Measurements from ENCODE around the gene NOP9. TPM values are rescaled to one million over a fixed set of nuclear protein-coding genes. Genes with fewer than 3 reads are reported as not detected.

NOP9 gene
- total and polyA plus RNA-seq, 2 donors: 7.9 to 14.9 TPM

GRCh38 chr14:24269910-24270536 lies 29.6 kb upstream of the NOP9 start:
- peaks cover 9 to 19% of the 10 kb centered on the region in 2 donors for H3K36me3 ChIP-seq (ENCODE audit: control insufficient read depth in 2 of 2, insufficient read depth in 2 of 2, low read length in 1 of 2)
- no peak overlapping the region for H3K27ac ChIP-seq (ENCODE audit: low read depth in 1 of 2, low read length in 1 of 2)
- peaks cover 11 to 27% of the 10 kb centered on the region in 2 donors for H3K4me1 ChIP-seq (ENCODE audit: control insufficient read depth in 2 of 2, insufficient read depth in 2 of 2, low read length in 2 of 2)
- no peaks in the 10 kb centered on the region for H3K9me3 ChIP-seq (ENCODE audit: control insufficient read depth in 2 of 2, insufficient read depth in 1 of 2, low read length in 1 of 2)
- no peak for DNase-seq (ENCODE audit: low read depth in 6 of 9, low spot score in 9 of 9)
- over 99% methylated on average over 14 of the region's 14 CpGs for WGBS
- H3K27me3 ChIP-seq (ENCODE audit: control insufficient read depth in 2 of 2, insufficient read depth in 1 of 2, low read length in 1 of 2): no peaks in the 10 kb centered on the region
- no peak overlapping the region for H3K4me3 ChIP-seq (ENCODE audit: low read length in 2 of 2)

GRCh38 chr14:24270537-24271133 lies 29.0 kb upstream of the NOP9 start:
- Histone ChIP-seq H3K36me3 (ENCODE audit: control insufficient read depth in 2 of 2, insufficient read depth in 2 of 2, low read length in 1 of 2) (peaks cover 5 to 19% of the 10 kb centered on the region in 2 donors), H3K27me3 (ENCODE audit: control insufficient read depth in 2 of 2, insufficient read depth in 1 of 2, low read length in 1 of 2) (no peaks in the 10 kb centered on the region), H3K4me3 (ENCODE audit: low read length in 2 of 2) (peak overlapping the region; percentile 67 to 83), H3K9me3 (ENCODE audit: control insufficient read depth in 2 of 2, insufficient read depth in 1 of 2, low read length in 1 of 2) (no peaks in the 10 kb centered on the region), H3K27ac (ENCODE audit: low read depth in 1 of 2, low read length in 1 of 2) (peak overlapping the region; percentile 94 to 99), H3K4me1 (ENCODE audit: control insufficient read depth in 2 of 2, insufficient read depth in 2 of 2, low read length in 2 of 2) (peaks cover 11 to 26% of the 10 kb centered on the region in 2 donors)
- 17% methylated on average over 13 of the region's 13 CpGs for WGBS
- DNase-seq (ENCODE audit: low read depth in 6 of 9, low spot score in 9 of 9): no peak

GRCh38 chr14:24271134-24271833 lies 28.4 kb upstream of the NOP9 start, which contains the start of gene RABGGTA:
RABGGTA (minus strand) TSS chr14:24271597; CDS start chr14:24271115, 482 bp downstream.
- Histone ChIP-seq H3K9me3 (ENCODE audit: control insufficient read depth in 2 of 2, insufficient read depth in 1 of 2, low read length in 1 of 2) (no peaks in the 10 kb centered on the region), H3K4me3 (ENCODE audit: low read length in 2 of 2) (peak within 1 kb of the TSS; percentile 67 to 83), H3K27ac (ENCODE audit: low read depth in 1 of 2, low read length in 1 of 2) (peak within 1 kb of the TSS; percentile 94 to 99), H3K4me1 (ENCODE audit: control insufficient read depth in 2 of 2, insufficient read depth in 2 of 2, low read length in 2 of 2) (peaks cover 11 to 26% of the 10 kb centered on the region in 2 donors), H3K27me3 (ENCODE audit: control insufficient read depth in 2 of 2, insufficient read depth in 1 of 2, low read length in 1 of 2) (no peaks in the 10 kb centered on the region), H3K36me3 (ENCODE audit: control insufficient read depth in 2 of 2, insufficient read depth in 2 of 2, low read length in 1 of 2) (peaks cover 5 to 17% of the 10 kb centered on the region in 2 donors)
- under 1% methylated on average over 61 of the region's 61 CpGs for WGBS
- peak; percentile 80 to 96 (median 88) for DNase-seq (ENCODE audit: low read depth in 6 of 9, low spot score in 9 of 9)

- H3K9me3 ChIP-seq (ENCODE audit: control insufficient read depth in 2 of 2, insufficient read depth in 1 of 2, low read length in 1 of 2): no peaks in the 10 kb centered on the region
- H3K27ac ChIP-seq (ENCODE audit: low read depth in 1 of 2, low read length in 1 of 2): peak overlapping the region; percentile 79 to 99
- H3K36me3 ChIP-seq (ENCODE audit: control insufficient read depth in 2 of 2, insufficient read depth in 2 of 2, low read length in 1 of 2): peaks cover 5 to 13% of the 10 kb centered on the region in 2 donors
- DNase-seq (ENCODE audit: low read depth in 6 of 9, low spot score in 9 of 9): no peak
- WGBS: 22% methylated on average over 3 of the region's 3 CpGs
- peak overlapping the region; percentile 67 to 83 for H3K4me3 ChIP-seq (ENCODE audit: low read length in 2 of 2)
- H3K4me1 ChIP-seq (ENCODE audit: control insufficient read depth in 2 of 2, insufficient read depth in 2 of 2, low read length in 2 of 2): peaks cover 11 to 26% of the 10 kb centered on the region in 2 donors
- no peaks in the 10 kb centered on the region for H3K27me3 ChIP-seq (ENCODE audit: control insufficient read depth in 2 of 2, insufficient read depth in 1 of 2, low read length in 1 of 2)
Measured at GRCh38 chr14:24271834-24272263, 27.8 kb upstream of the NOP9 start.

- WGBS: 96% methylated on average over 2 of the region's 2 CpGs
- Histone ChIP-seq H3K4me3 (ENCODE audit: low read length in 2 of 2) (no peak overlapping the region), H3K27ac (ENCODE audit: low read depth in 1 of 2, low read length in 1 of 2) (no peak overlapping the region), H3K4me1 (ENCODE audit: control insufficient read depth in 2 of 2, insufficient read depth in 2 of 2, low read length in 2 of 2) (peaks cover 11 to 27% of the 10 kb centered on the region in 2 donors), H3K9me3 (ENCODE audit: control insufficient read depth in 2 of 2, insufficient read depth in 1 of 2, low read length in 1 of 2) (no peaks in the 10 kb centered on the region), H3K27me3 (ENCODE audit: control insufficient read depth in 2 of 2, insufficient read depth in 1 of 2, low read length in 1 of 2) (no peaks in the 10 kb centered on the region), H3K36me3 (ENCODE audit: control insufficient read depth in 2 of 2, insufficient read depth in 2 of 2, low read length in 1 of 2) (peaks cover 5 to 9% of the 10 kb centered on the region in 2 donors)
- DNase-seq (ENCODE audit: low read depth in 6 of 9, low spot score in 9 of 9): no peak
Measured at GRCh38 chr14:24272467-24272866, 27.2 kb upstream of the NOP9 start.

GRCh38 chr14:24273422-24273998 lies 26.1 kb upstream of the NOP9 start:
- H3K4me1 ChIP-seq (ENCODE audit: control insufficient read depth in 2 of 2, insufficient read depth in 2 of 2, low read length in 2 of 2): peaks cover 11 to 30% of the 10 kb centered on the region in 2 donors
- no peak overlapping the region for H3K4me3 ChIP-seq (ENCODE audit: low read length in 2 of 2)
- no peaks in the 10 kb centered on the region for H3K27me3 ChIP-seq (ENCODE audit: control insufficient read depth in 2 of 2, insufficient read depth in 1 of 2, low read length in 1 of 2)
- H3K9me3 ChIP-seq (ENCODE audit: control insufficient read depth in 2 of 2, insufficient read depth in 1 of 2, low read length in 1 of 2): no peaks in the 10 kb centered on the region
- DNase-seq (ENCODE audit: low read depth in 6 of 9, low spot score in 9 of 9): no peak
- H3K27ac ChIP-seq (ENCODE audit: low read depth in 1 of 2, low read length in 1 of 2): no peak overlapping the region
- 84% methylated on average over 3 of the region's 3 CpGs for WGBS
- peaks cover 5 to 6% of the 10 kb centered on the region in 2 donors for H3K36me3 ChIP-seq (ENCODE audit: control insufficient read depth in 2 of 2, insufficient read depth in 2 of 2, low read length in 1 of 2)

GRCh38 chr14:24274101-24274543 lies 25.5 kb upstream of the NOP9 start:
- Histone ChIP-seq H3K9me3 (ENCODE audit: control insufficient read depth in 2 of 2, insufficient read depth in 1 of 2, low read length in 1 of 2) (no peaks in the 10 kb centered on the region), H3K4me3 (ENCODE audit: low read length in 2 of 2) (no peak overlapping the region), H3K36me3 (ENCODE audit: control insufficient read depth in 2 of 2, insufficient read depth in 2 of 2, low read length in 1 of 2) (peaks cover 1 to 3% of the 10 kb centered on the region in 2 donors), H3K27me3 (ENCODE audit: control insufficient read depth in 2 of 2, insufficient read depth in 1 of 2, low read length in 1 of 2) (no peaks in the 10 kb centered on the region), H3K27ac (ENCODE audit: low read depth in 1 of 2, low read length in 1 of 2) (peak overlapping the region; percentile 56 to 62), H3K4me1 (ENCODE audit: control insufficient read depth in 2 of 2, insufficient read depth in 2 of 2, low read length in 2 of 2) (peaks cover 11 to 35% of the 10 kb centered on the region in 2 donors)
- peak in 2 of 9 donors; percentile 24 to 52 for DNase-seq (ENCODE audit: low read depth in 6 of 9, low spot score in 9 of 9)
- 91% methylated on average over 3 of the region's 3 CpGs for WGBS

- no peaks in the 10 kb centered on the region for H3K27me3 ChIP-seq (ENCODE audit: control insufficient read depth in 2 of 2, insufficient read depth in 1 of 2, low read length in 1 of 2)
- WGBS: 97% methylated on average over 6 of the region's 6 CpGs
Measured at GRCh38 chr14:24277071-24277470, 22.6 kb upstream of the NOP9 start.

More at GRCh38 chr14:24277071-24277470, 22.6 kb upstream of the NOP9 start:
- Histone ChIP-seq H3K4me1 (ENCODE audit: control insufficient read depth in 2 of 2, insufficient read depth in 2 of 2, low read length in 2 of 2) (peaks cover under 1 to 30% of the 10 kb centered on the region in 2 donors), H3K4me3 (ENCODE audit: low read length in 2 of 2) (no peak overlapping the region), H3K27ac (ENCODE audit: low read depth in 1 of 2, low read length in 1 of 2) (no peak overlapping the region), H3K9me3 (ENCODE audit: control insufficient read depth in 2 of 2, insufficient read depth in 1 of 2, low read length in 1 of 2) (no peaks in the 10 kb centered on the region), H3K36me3 (ENCODE audit: control insufficient read depth in 2 of 2, insufficient read depth in 2 of 2, low read length in 1 of 2) (no peaks in the 10 kb centered on the region)
- no peak for DNase-seq (ENCODE audit: low read depth in 6 of 9, low spot score in 9 of 9)
